ENCODE measurements around the gene ADD2. TPM values are rescaled to one million over a fixed set of nuclear protein-coding genes. Genes with fewer than 3 reads are reported as not detected.

Gene ADD2
- total RNA-seq, 1 experiment from 2014 or later, result 124 TPM

DNA sequence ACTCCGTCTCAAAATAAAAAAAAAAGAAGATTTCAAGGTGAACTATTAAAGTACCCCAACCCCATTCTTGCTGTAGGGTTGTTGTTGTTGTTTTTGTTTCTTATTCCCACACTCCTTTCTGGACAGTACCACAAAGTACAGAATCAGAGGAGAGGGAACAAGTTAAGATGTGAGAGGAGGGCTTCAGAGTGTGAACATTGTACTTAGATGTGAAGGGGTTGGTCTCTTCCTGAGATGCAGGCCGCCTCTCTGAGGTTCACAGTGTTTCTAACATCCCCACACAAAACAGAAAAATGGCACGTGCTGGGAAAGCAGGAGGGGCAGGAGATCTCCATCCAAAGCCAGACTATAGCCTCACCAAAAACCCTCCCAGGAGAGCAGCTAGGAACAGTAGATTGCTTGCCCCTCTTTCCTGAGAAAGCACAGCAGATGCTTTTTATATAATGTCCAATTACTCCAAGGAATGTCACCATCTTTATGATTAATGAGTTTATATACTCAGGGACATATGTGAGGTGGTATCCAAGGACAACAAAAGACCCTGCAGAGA is 22.6 kb downstream of the ADD2 start:
- Histone ChIP-seq H3K9me3 (ENCODE audit: control insufficient read depth, low read depth, low read length) (no peaks in the 10 kb centered on the region), H2AFZ (ENCODE audit: low read length) (no peak overlapping the region), H2BK120ac (ENCODE audit: low read depth, low read length, poor library complexity, severe bottlenecking) (no peak overlapping the region), H4K8ac (replicated peaks; ENCODE audit: insufficient read length, low read depth, low read length) (no peak overlapping the region), H3K27me3 (ENCODE audit: insufficient read depth, low read length) (no peaks in the 10 kb centered on the region), H3K79me2 (ENCODE audit: insufficient read depth, low read length) (peaks cover 59% of the 10 kb centered on the region; the same call in 1 of the 2 replicates), H3K4me1 (ENCODE audit: insufficient read depth, low read length) (peaks cover 17% of the 10 kb centered on the region), H2BK15ac (ENCODE audit: low read depth, low read length) (no peak overlapping the region), H2AK5ac (ENCODE audit: insufficient read length, low read length) (no peak overlapping the region), H3K79me1 (ENCODE audit: insufficient read depth, low read depth, low read length, poor library complexity, severe bottlenecking) (peaks cover 8% of the 10 kb centered on the region), H2BK5ac (ENCODE audit: insufficient read length, low read length) (no peak overlapping the region), H3K18ac (ENCODE audit: insufficient read length, low read depth, low read length) (no peak overlapping the region), H3K23me2 (ENCODE audit: insufficient read length, low read depth, low read length, poor library complexity, severe bottlenecking) (no peaks in the 10 kb centered on the region), H3K14ac (ENCODE audit: insufficient read depth, low read length) (no peak overlapping the region), H3K4me2 (ENCODE audit: insufficient read depth, insufficient read length, low read length) (no peak overlapping the region), H2BK12ac (ENCODE audit: insufficient read length, low read depth, low read length) (no peak overlapping the region), H3K9ac (ENCODE audit: extremely low read depth, insufficient read length, low read length) (no peak overlapping the region), H3K27ac (ENCODE audit: insufficient read length, low read depth, low read length) (no peak overlapping the region), H3K4ac (ENCODE audit: low read depth, low read length) (no peak overlapping the region), H3K23ac (ENCODE audit: insufficient read length, low read depth, low read length) (no peak overlapping the region), H4K91ac (ENCODE audit: insufficient read length, low read depth, low read length) (no peak overlapping the region), H4K5ac (ENCODE audit: insufficient read length, low read depth, low read length) (no peak overlapping the region), H4K20me1 (ENCODE audit: control insufficient read depth, insufficient read depth, insufficient read length) (peaks cover 3% of the 10 kb centered on the region), H3T11ph (ENCODE audit: low read length) (no peak overlapping the region), H3K56ac (ENCODE audit: insufficient read length, low read depth, low read length) (no peak overlapping the region), H2BK20ac (ENCODE audit: low read depth, low read length, poor library complexity, severe bottlenecking) (no peak overlapping the region)
- DNase-seq, result no peak
- Mint-ChIP-seq H3K27me3 (ENCODE audit: low read depth) (no peaks in the 10 kb centered on the region), H3K27ac (peak overlapping the region in 2 of 3 experiments; percentile 50 to 77; a peak in 3 of 7 replicates), H3K36me3 (ENCODE audit: insufficient read depth in 1 of 3, low read depth in 3 of 3) (peaks cover 8 to 14% (median 10%) of the 10 kb centered on the region in 3 experiments; a peak in 6 of 7 replicates), H3K9me3 (peaks cover 0 to 3% of the 10 kb centered on the region in 2 experiments; a peak in 1 of 5 replicates), H3K4me1 (peaks cover 44 to 52% of the 10 kb centered on the region in 2 experiments), H3K4me3 (0 out of 5 replicates have a peak overlapping the region, but pooled peaks of 1 of the 2 experiments have one; percentile 6)
- no CpG with 5 or more reads among the region's 3 CpGs for WGBS (ENCODE audit: extremely low coverage, insufficient read length, low lambda C conversion rate)
- TF ChIP-seq, protein P1, sequence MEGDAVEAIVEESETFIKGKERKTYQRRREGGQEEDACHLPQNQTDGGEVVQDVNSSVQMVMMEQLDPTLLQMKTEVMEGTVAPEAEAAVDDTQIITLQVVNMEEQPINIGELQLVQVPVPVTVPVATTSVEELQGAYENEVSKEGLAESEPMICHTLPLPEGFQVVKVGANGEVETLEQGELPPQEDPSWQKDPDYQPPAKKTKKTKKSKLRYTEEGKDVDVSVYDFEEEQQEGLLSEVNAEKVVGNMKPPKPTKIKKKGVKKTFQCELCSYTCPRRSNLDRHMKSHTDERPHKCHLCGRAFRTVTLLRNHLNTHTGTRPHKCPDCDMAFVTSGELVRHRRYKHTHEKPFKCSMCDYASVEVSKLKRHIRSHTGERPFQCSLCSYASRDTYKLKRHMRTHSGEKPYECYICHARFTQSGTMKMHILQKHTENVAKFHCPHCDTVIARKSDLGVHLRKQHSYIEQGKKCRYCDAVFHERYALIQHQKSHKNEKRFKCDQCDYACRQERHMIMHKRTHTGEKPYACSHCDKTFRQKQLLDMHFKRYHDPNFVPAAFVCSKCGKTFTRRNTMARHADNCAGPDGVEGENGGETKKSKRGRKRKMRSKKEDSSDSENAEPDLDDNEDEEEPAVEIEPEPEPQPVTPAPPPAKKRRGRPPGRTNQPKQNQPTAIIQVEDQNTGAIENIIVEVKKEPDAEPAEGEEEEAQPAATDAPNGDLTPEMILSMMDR (conservative IDR thresholded peaks at IDR 0.05), result no peak

Measured in H9 (cell line).